ENCODE data around the gene GPD1L. TPM values are rescaled to one million over a fixed set of nuclear protein-coding genes. Genes with fewer than 3 reads are reported as not detected.
"Not testable (repeated sequence)": the region's sequence is repeated elsewhere in the genome, so short reads cannot be mapped to it uniquely, and the experiment has no call there.

Gene GPD1L
- total RNA-seq, 1 experiment from 2014 or later = 12.9 TPM

DNA sequence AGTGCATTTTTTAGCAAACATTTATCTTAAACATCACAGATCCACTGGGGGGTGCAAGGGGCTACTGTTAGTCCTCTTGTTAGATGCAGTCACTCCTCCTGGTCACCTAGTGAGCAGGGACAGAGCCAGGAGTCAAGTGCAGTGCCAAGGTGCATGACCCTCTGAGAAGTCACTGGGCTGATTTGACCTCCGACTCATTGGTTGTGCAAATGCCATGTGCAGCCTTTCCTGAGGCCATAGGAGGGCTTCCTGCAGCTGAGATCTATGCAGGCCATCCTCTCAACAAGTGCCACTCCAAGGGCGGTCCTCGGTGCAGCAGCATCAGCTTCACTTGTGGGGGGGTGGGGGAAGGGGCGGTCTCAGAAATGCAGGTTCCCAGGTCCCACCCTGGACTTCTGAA lies 60.2 kb downstream of the GPD1L start:
- in situ Hi-C loops (cut with HindIII; ENCODE audit: low sequenced_read_pairs) = no loop called here
- no peak for DNase-seq (ENCODE audit: low spot score)

DNA sequence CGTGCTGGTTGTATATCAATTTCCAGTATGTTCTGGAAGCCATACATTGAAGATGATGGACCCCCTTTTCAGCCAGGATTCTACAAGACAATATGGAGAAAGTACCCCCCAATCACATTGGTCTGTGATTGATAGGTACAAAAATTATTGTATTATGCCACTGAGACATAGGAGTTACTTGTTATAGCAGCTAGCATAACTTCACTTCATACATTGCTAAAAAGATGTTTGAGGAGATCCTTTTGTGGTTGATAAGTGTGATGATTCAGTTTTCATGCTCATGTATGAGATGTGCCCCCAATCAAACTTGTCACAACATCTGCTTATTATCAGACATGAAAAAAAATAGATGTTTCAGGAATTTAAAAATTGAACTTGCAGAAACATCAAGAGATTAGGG lies 66.0 kb downstream of the GPD1L start:
- in situ Hi-C loops (cut with HindIII; ENCODE audit: low sequenced_read_pairs) = loop anchor here (10.0 kb wide), 1 partner anchor 172 kb away; no protein-coding TSS in a partner anchor

GRCh38 chr3:32175607-32176197 lies 69.3 kb downstream of the GPD1L start:
- peak; percentile 37 for DNase-seq (ENCODE audit: low spot score)
- in situ Hi-C loops (cut with HindIII; ENCODE audit: low sequenced_read_pairs) = loop anchor here (10.0 kb wide), 1 partner anchor 169 kb away; no protein-coding TSS in a partner anchor

More for the DNA sequence above, 66.0 kb downstream of the GPD1L start:
- no peak for DNase-seq (ENCODE audit: low spot score)

- peak; percentile 22 for DNase-seq (ENCODE audit: low spot score)
- in situ Hi-C loops (cut with HindIII; ENCODE audit: low sequenced_read_pairs) = loop anchor here (10.0 kb wide), 1 partner anchor 168 kb away; no protein-coding TSS in a partner anchor
Observed at GRCh38 chr3:32176989-32177701, 70.7 kb downstream of the GPD1L start.

DNA sequence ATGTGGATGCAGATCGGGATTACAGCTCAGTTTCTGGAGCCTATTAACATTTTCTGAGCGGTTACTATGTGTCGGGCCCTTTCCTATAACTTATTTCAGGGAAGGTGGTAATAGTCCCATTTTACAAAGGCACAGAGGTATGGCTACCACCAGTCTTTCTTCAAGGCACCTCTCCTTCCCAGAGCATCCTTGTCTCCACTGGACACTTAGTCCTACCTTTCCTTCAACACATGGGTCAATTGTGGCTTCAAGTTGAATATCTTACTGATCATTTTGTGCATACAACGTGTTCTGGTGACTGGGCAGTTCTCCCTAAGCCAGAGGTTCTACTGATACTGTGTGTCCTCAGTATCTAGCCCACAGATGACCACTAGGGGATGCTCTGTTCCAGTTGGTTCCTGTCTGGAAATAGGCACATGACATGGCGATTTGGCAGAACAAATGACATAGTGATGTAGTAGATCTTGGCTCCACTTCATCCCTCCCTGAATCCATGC lies 71.3 kb downstream of the GPD1L start:
- in situ Hi-C loops (cut with HindIII; ENCODE audit: low sequenced_read_pairs) = loop anchor here (10.0 kb wide), 1 partner anchor 167 kb away; no protein-coding TSS in a partner anchor
- peak; percentile 57 for DNase-seq (ENCODE audit: low spot score)

DNA sequence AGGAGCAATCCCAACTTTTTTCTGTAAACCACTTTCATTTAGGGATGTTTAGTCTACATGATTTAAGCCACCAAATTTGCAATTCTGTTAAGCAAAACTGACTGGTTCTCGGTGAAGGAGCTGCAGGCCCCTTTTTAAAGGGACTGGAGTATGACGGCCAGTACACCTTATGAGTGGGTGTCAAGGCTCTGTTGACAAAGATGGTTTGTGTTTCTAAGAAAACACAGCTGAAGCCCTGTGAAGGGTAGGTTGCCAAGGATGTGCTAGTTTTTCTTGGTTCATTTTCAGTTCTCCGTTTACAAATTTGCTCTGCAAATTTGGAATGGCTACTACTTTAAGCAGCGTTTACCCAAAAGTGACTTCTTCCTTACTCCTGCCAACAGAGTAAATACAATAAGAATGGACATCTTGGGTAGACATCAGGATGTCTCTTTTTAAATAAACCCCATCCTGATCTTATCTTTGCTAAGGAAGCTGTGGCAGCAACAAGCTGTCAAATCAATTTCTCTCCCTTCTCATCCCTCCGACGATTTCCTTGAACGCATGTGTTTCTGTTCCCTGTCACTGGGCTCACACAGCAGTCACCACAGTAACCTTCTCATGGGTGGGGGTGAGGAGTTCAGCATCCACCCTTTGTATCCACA lies 73.8 kb downstream of the GPD1L start:
- in situ Hi-C loops (cut with HindIII; ENCODE audit: low sequenced_read_pairs) = no loop called here

GRCh38 chr3:32181365-32181764 lies 74.9 kb downstream of the GPD1L start:
- no peak for DNase-seq (ENCODE audit: low spot score)
- in situ Hi-C loops (cut with HindIII; ENCODE audit: low sequenced_read_pairs) = no loop called here

More for the DNA sequence above, 73.8 kb downstream of the GPD1L start:
- no peak for DNase-seq (ENCODE audit: low spot score)

GRCh38 chr3:32181796-32182195 lies 75.4 kb downstream of the GPD1L start:
- DNase-seq (ENCODE audit: low spot score) = no peak
- in situ Hi-C loops (cut with HindIII; ENCODE audit: low sequenced_read_pairs) = no loop called here

DNA sequence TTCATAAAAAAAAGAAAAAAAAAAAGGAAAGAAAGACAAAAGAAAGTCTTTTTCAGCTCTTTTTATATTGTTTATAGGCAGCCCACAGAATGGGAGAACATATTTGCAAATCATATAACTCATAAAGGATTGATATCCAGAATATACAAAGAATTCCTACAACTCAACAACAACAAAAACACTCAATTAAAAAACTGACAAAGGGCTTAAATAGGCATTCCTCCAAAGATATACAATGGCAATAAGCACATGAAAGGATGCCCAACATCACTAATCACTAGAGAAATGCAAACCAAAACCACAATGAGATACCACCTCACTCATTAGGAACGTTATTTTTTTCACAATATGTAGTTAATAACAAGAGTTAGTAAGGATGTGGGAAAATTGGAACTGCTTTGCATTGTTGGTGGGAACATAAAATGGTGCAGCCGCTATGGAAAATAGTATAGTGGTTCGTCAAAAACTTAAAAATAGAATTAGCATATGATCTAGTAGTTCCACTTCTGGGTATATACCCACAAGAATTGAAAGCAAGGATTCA lies 77.8 kb downstream of the GPD1L start:
- DNase-seq (ENCODE audit: low spot score) = no peak
- in situ Hi-C loops (cut with HindIII; ENCODE audit: low sequenced_read_pairs) = no loop called here

DNA sequence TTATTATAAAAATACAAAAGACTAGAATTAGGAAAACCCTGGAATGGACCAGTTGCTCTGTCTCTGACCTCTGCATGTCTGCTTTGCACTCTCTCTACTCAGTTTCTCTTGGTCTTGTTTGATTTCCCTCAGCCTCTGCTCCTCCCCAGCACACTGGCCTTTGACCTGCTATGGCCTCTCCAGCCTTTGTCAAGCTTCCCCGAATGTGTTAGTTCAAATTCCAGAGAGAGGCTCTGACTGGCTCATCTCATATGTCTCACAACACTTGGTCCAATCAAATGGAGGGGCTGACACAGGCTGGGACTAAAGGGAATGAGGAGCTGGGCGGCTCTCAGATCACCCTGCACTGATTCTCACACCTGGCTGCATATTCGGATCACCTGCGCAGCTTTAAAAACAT lies 79.7 kb downstream of the GPD1L start:
- no peak for DNase-seq (ENCODE audit: low spot score)
- in situ Hi-C loops (cut with HindIII; ENCODE audit: low sequenced_read_pairs) = no loop called here

- in situ Hi-C loops (cut with HindIII; ENCODE audit: low sequenced_read_pairs) = no loop called here
Observed at GRCh38 chr3:32186876-32187275, 80.5 kb downstream of the GPD1L start.

DNA sequence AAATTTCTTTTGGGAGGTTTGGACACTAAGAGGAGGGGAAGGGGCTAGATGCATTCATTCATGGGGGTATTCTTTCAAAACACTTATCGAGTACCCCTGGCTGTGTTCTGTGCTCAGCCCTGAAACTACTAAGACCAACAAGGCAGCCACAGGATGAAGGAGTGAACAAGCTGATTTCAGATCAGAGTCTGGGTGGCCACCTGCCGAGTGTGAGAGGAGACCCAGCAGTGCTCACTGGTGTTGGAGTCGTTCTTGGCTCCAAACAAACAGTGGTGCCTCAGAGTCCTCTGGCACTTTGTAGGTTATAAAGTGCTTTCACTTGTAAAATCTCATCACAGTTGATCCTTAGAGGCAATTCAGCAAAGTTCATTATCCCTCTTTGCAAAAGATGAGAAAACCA lies 83.3 kb downstream of the GPD1L start:
- no peak for DNase-seq (ENCODE audit: low spot score)
- in situ Hi-C loops (cut with HindIII; ENCODE audit: low sequenced_read_pairs) = no loop called here

More at GRCh38 chr3:32186876-32187275, 80.5 kb downstream of the GPD1L start:
- DNase-seq (ENCODE audit: low spot score) = no peak

DNA sequence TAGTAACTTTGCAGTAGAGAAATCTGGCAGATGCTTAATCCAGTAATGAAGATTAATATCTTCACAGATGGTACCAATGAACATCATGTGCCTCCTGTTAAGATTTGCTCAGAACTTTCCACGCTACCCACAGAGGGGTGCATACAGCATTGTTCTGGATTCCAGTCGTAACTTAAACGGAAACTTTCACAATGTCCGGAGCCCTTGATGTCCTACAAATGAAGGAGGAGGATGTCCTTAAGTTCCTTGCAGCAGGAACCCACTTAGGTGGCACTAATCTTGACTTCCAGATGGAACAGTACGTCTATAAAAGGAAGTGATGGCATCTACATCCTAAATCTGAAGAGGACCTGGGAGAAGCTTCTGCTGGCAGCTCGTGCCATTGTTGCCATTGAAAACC lies 84.1 kb downstream of the GPD1L start:
- DNase-seq (ENCODE audit: low spot score); in situ Hi-C loops (cut with HindIII; ENCODE audit: low sequenced_read_pairs): not testable (repeated sequence)

DNA sequence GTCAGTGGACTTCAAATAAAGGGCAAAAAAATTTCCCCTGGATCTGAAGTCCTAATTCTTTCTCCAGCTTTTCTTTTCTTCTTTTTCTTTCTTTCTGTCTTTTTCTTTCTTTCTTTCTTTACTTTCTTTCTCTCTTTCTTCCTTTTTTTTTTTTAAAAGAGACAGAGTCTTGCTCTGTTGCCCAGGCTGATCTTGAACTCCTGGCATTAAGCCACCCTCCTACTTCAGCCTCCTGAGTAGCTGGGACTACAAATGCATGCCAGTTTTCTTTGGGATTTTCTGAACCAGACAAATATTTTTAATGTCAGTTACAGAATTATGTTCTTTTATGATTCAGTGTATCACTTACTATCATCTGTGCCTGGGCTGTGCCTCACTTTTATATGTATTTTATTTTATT lies 86.7 kb downstream of the GPD1L start:
- DNase-seq (ENCODE audit: low spot score) = no peak
- in situ Hi-C loops (cut with HindIII; ENCODE audit: low sequenced_read_pairs) = no loop called here

- in situ Hi-C loops (cut with HindIII; ENCODE audit: low sequenced_read_pairs) = no loop called here
- no peak for DNase-seq (ENCODE audit: low spot score)
Observed at GRCh38 chr3:32194653-32195052, 88.2 kb downstream of the GPD1L start.

- in situ Hi-C loops (cut with HindIII; ENCODE audit: low sequenced_read_pairs) = no loop called here
- DNase-seq (ENCODE audit: low spot score) = no peak
Observed at GRCh38 chr3:32195995-32196540, 89.6 kb downstream of the GPD1L start.

DNA sequence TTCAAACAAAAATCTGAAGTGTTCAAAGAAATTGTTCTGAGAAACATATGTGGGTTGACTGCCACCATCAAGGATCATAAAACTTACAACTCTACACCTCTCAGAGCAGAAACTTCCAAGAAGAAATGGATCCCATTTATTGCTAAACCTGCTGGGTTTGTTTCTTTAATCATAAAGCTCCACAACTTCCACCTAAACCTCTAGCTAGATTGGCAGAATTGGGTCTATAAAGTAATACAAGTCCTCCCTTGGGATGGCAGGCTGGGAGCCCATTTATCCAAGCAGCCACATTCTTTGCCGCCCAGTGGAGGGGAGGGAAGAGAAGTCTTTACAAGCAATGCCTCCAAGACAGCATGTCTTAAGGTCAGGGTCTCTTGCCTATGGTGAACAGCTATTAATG lies 91.6 kb downstream of the GPD1L start:
- DNase-seq (ENCODE audit: low spot score) = no peak
- in situ Hi-C loops (cut with HindIII; ENCODE audit: low sequenced_read_pairs) = no loop called here

- DNase-seq (ENCODE audit: low spot score) = no peak
- in situ Hi-C loops (cut with HindIII; ENCODE audit: low sequenced_read_pairs) = no loop called here
Observed at GRCh38 chr3:32198714-32199113, 92.3 kb downstream of the GPD1L start.

DNA sequence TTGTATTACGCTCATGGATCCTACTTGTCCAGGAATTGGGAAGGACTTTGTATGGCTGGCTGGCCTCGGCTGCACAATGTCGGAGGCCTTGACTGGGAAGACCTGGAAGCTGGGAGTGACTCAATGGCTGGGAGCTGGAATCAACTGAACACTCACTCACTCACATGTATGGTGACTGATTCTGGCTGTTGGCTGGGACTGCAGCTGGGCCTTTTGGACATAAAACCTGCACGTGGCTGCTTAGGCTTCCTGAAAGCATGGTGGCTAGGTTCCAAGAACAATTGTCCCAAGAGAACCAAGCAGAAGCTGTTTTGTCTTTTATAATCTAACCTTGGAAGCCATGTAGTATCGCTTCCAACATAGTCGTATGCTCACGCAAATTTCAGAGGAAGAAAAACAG lies 94.1 kb downstream of the GPD1L start:
- no peak for DNase-seq (ENCODE audit: low spot score)
- in situ Hi-C loops (cut with HindIII; ENCODE audit: low sequenced_read_pairs) = no loop called here
